ENCODE measurements around the gene ZNF638. TPM values are rescaled to one million over a fixed set of nuclear protein-coding genes. Genes with fewer than 3 reads are reported as not detected.
A peak's percentile ranks its signal among the peaks of the same experiment; 100 is the strongest.

The ZNF638 gene
- total and polyA plus RNA-seq, 8 donors, result 92.1 to 280 (median 221) TPM

DNA sequence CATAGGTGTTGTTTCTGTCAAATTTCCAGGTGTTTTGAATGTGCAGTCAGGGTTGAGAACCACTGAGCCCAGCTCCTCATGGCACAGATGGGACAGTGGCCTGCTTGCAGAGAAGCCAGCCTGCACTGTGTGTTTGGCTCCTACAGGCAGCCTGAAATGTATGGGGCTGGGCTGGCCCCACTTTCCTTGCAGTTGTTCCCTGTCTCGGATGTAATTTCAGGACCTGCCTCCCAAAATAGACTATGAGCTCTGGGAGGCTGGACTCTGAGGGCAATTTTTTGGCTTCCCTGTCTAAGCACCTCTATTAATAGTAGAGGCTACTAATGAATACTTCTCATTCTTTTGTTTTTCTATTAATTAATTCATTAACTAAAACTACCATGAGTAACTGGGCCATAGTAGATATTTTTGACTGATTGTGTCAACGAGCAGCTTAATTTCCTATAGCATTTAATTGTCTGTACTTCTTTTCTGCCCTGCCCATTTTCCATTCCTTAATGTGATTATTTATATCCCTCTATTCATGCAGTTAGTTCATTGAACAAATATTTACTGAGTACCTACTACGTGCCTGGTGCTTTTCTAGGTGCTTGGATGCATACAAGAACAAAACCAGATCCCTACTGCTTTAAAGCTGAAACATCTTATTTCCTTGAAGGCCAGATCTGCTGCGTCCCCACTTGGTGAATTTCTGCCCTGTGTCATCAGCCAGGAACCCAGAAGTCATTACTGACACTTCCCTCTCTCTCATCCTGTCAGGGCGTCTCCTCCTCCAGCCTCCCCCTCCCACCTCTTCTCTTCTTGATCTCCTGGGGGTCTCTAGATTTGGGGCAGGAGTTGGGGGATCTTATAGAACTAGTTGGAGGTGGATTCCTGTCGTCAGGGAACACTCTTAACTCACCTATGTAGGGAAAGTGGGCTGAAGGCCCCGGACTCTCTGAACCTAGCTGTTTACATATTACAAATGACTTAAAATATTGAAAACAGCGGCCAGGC lies 138.1 kb downstream of the ZNF638 start:
- Histone ChIP-seq H3K9me3 (no peaks in the 10 kb centered on the region), H3K36me3 (no peaks in the 10 kb centered on the region), H3K27ac (peak overlapping the region in 1 of 2 donors; percentile 66), H3K4me1 (peaks cover 16 to 70% of the 10 kb centered on the region in 2 donors), H3K27me3 (peaks cover 14 to 37% of the 10 kb centered on the region in 2 donors), H3K4me3 (peak overlapping the region in 1 of 2 donors; percentile 59)
- ATAC-seq (no peak), DNase-seq (no peak)
- intact Hi-C loops (cut with DNase I), result no loop called here
- TF ChIP-seq, protein P1, sequence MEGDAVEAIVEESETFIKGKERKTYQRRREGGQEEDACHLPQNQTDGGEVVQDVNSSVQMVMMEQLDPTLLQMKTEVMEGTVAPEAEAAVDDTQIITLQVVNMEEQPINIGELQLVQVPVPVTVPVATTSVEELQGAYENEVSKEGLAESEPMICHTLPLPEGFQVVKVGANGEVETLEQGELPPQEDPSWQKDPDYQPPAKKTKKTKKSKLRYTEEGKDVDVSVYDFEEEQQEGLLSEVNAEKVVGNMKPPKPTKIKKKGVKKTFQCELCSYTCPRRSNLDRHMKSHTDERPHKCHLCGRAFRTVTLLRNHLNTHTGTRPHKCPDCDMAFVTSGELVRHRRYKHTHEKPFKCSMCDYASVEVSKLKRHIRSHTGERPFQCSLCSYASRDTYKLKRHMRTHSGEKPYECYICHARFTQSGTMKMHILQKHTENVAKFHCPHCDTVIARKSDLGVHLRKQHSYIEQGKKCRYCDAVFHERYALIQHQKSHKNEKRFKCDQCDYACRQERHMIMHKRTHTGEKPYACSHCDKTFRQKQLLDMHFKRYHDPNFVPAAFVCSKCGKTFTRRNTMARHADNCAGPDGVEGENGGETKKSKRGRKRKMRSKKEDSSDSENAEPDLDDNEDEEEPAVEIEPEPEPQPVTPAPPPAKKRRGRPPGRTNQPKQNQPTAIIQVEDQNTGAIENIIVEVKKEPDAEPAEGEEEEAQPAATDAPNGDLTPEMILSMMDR (IDR thresholded peaks at IDR 0.05), result no peak

DNA sequence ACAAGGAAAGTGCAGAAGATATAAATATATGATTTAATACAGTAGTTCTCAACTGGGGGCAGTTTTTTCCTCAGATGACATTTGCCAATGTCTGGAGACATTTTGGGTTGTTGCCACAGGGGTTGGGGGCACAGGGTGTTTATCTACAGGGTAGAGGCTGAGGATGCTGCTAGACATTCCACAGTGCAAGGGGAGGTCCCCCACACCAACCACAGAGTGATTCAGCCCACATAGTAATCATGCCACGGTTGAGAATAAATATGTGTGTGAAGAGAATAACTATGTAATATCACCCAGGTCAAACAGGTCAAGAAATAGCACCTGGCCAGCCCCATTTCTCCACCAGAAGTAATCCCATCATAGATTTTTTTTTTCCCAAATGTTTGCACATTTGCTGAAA lies 139.7 kb downstream of the ZNF638 start:
- H3K27ac ChIP-seq, result peak overlapping the region in 1 of 2 donors; percentile 37
- H3K4me3 ChIP-seq, result no peak overlapping the region
- TF ChIP-seq, protein P1 (IDR thresholded peaks at IDR 0.05), result no peak
- intact Hi-C loops (cut with DNase I), result no loop called here
- ATAC-seq (no peak), DNase-seq (no peak)
- H3K4me1 ChIP-seq, result peaks cover 11 to 70% of the 10 kb centered on the region in 2 donors
- H3K27me3 ChIP-seq, result peaks cover 0 to 21% of the 10 kb centered on the region in 2 donors
- H3K36me3 ChIP-seq, result no peaks in the 10 kb centered on the region
- H3K9me3 ChIP-seq, result no peaks in the 10 kb centered on the region

DNA sequence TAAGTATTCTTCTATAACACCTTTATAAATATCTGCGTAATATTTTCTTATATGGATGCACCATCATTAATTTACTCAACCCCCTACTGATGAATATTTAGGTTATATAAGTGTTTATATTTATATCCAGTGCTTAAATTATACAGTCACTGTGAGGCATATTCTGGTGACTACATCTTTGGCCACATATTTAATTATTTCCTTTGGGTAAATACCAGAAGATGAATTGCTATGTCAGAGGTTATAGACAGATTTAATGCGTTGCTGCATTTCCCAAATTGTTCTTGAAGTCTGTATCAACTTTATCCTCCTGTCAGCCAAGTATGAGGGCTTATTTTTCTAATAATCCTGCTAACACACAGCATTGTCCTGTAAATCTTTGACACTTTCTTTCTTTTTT lies 140.4 kb downstream of the ZNF638 start:
- intact Hi-C loops (cut with DNase I), result no loop called here
- Histone ChIP-seq H3K4me1 (peaks cover 6 to 73% of the 10 kb centered on the region in 2 donors), H3K4me3 (no peak overlapping the region), H3K27me3 (peaks cover 0 to 14% of the 10 kb centered on the region in 2 donors), H3K27ac (peak overlapping the region in 1 of 2 donors; percentile 37), H3K9me3 (no peaks in the 10 kb centered on the region), H3K36me3 (no peaks in the 10 kb centered on the region)
- ATAC-seq (no peak), DNase-seq (no peak)
- TF ChIP-seq, protein P1 (IDR thresholded peaks at IDR 0.05), result no peak

DNA sequence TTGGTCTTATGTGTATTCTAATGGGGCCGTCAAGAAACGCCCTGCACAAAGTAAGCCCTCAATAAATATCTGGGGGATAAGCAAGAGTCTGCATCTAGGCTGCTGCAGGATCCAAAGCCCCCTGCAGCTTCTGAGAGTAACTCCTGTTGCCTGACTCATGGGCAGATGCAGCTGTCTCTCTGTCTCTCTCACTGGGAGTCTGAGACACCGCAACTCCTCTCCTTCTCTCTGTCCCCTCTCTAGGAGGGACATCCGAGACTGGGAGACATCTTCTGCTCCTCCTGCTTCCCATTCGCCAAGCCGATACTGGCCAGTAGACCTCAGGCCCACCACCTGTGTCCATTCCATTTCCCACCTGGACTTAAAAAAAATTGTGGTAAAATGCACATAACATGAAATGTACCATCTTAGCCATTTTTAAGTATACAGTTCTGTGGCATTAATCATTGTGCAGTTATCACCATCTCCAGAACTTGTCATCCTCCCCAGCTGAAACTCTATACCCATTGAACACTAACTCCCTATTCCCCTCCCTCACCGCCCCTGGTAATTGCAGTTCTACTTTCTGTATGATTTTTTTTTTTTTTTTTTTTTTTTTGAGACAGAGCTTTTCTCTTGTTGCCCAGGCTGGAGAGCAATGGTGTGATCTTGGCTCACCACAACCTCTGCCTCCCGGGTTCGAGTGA lies 141.9 kb downstream of the ZNF638 start:
- ATAC-seq (no peak), DNase-seq (no peak)
- no peaks in the 10 kb centered on the region for H3K36me3 ChIP-seq
- H3K4me1 ChIP-seq, result peaks cover 6 to 70% of the 10 kb centered on the region in 2 donors
- no peak overlapping the region for H3K4me3 ChIP-seq
- H3K27me3 ChIP-seq, result peaks cover 0 to 2% of the 10 kb centered on the region in 2 donors
- intact Hi-C loops (cut with DNase I), result no loop called here
- H3K9me3 ChIP-seq, result no peaks in the 10 kb centered on the region
- TF ChIP-seq, protein P1 (IDR thresholded peaks at IDR 0.05), result no peak
- peak overlapping the region in 1 of 2 donors; percentile 93 for H3K27ac ChIP-seq

All from left lung (tissue), 10 donors.